MM.1S (cell line): ENCODE results near the gene OR13C2.
"Not testable (repeated sequence)": the region's sequence is repeated elsewhere in the genome, so short reads cannot be mapped to it uniquely, and the experiment has no call there.

Experiments used
- DNase-seq: peaks from one replicate; pipeline ENCODE4 v3.0.0-alpha.2; 2015
- H2AFZ ChIP-seq: fragments of 300-600 bp; sonication (generic); 2 replicates; pipeline ENCODE4 v1.6.0; 2016; ENCODE audit warnings: antibody characterized with exemption, low read length
- H3F3A ChIP-seq: fragments of 300-600 bp; sonication (generic); 2 replicates; pipeline ENCODE4 v1.6.1; 2016; ENCODE audit warnings: mild to moderate bottlenecking, antibody characterized with exemption, low read length, moderate library complexity, mixed read lengths; ENCODE audit not compliant: insufficient read depth
- H3K27ac ChIP-seq: fragments of 300-600 bp; sonication (generic); 2 replicates; pipeline ENCODE4 v1.5.1; 2016; ENCODE audit warnings: mild to moderate bottlenecking, low read length
- H3K27me3 ChIP-seq: fragments of 300-600 bp; sonication (generic); replicated peaks from 2 replicates; pipeline ENCODE4 v1.6.0; 2016; ENCODE audit warnings: low read length; ENCODE audit not compliant: insufficient read depth
- H3K36me3 ChIP-seq: fragments of 300-600 bp; sonication (generic); replicated peaks from 2 replicates; pipeline ENCODE4 v1.6.1; 2016; ENCODE audit warnings: mild to moderate bottlenecking, low read length, mixed read lengths; ENCODE audit not compliant: insufficient read depth
- H3K4me1 ChIP-seq: fragments of 300-600 bp; sonication (generic); 2 replicates; pipeline ENCODE4 v1.6.1; 2016; ENCODE audit warnings: low read length, mixed read lengths
- H3K4me2 ChIP-seq: fragments of 300-600 bp; sonication (generic); 2 replicates; pipeline ENCODE4 v1.6.0; 2016; ENCODE audit warnings: low read depth, low read length
- H3K4me3 ChIP-seq: fragments of 300-600 bp; sonication (generic); 2 replicates; pipeline ENCODE4 v1.5.1; 2016; ENCODE audit warnings: low read length, mixed read lengths
- H3K79me2 ChIP-seq: fragments of 300-600 bp; sonication (generic); 2 replicates; pipeline ENCODE4 v1.6.1; 2016; ENCODE audit warnings: mixed run types, low read length, mixed read lengths
- H3K9ac ChIP-seq: fragments of 300-600 bp; sonication (generic); 2 replicates; pipeline ENCODE4 v1.6.1; 2016; ENCODE audit warnings: low read length, mixed read lengths
- H3K9me2 ChIP-seq: fragments of 300-600 bp; sonication (generic); replicated peaks from 2 replicates; pipeline ENCODE4 v1.6.1; 2016; ENCODE audit warnings: mild to moderate bottlenecking, low read length, mixed read lengths; ENCODE audit not compliant: insufficient read depth
- H3K9me3 ChIP-seq: fragments of 300-600 bp; sonication (generic); replicated peaks from 2 replicates; pipeline ENCODE4 v1.6.1; 2016; ENCODE audit warnings: mild to moderate bottlenecking, low read length, mixed read lengths; ENCODE audit not compliant: insufficient read depth
- H4K20me1 ChIP-seq: fragments of 300-600 bp; sonication (generic); 2 replicates; pipeline ENCODE4 v1.6.1; 2016; ENCODE audit warnings: mild to moderate bottlenecking, low read length, moderate library complexity, mixed read lengths; ENCODE audit not compliant: insufficient read depth
- CTCF ChIP-seq: fragments of 300-600 bp; sonication (generic); IDR thresholded peaks from 2 replicates; pipeline ENCODE4 v1.5.1; 2016; ENCODE audit warnings: antibody characterized with exemption, low read length, mixed read lengths
- EZH2 ChIP-seq: fragments of 300-600 bp; sonication (generic); optimal IDR thresholded peaks from 2 replicates; pipeline ENCODE3; 2017; ENCODE audit warnings: low read depth, mild to moderate bottlenecking, antibody characterized with exemption, low read length, mixed read lengths
- EZH2phosphoT487 ChIP-seq: fragments of 300-600 bp; sonication (generic); IDR thresholded peaks from 2 replicates; pipeline ENCODE4 v1.6.1; 2018; ENCODE audit warnings: antibody characterized with exemption, low read length

The OR13C2 gene

DNA sequence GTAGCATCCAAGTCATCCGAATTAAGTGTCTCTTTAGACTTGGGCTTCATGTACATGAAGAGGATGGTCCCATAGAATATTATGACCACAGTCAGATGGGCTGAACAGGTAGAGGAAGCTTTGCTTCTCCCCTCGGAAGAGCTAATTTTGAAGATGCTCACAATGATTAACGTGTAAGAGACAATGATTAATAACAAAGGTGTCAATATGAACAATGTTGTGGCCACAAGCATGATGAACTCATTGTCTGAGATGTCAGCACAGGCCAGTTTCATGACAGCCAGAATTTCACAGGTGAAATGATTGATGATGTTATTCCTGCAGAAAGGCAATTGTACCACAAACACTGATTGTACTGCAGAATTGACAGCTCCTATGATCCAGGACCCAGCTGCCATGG lies 626 bp downstream of the OR13C2 start:
- Histone ChIP-seq H3K79me2 (no peaks in the 10 kb centered on the region), H3K27ac (no peak overlapping the region), H3K4me3 (no peak overlapping the region), H3K36me3 (no peaks in the 10 kb centered on the region), H3K4me2 (no peak overlapping the region), H4K20me1 (no peaks in the 10 kb centered on the region), H2AFZ (no peak overlapping the region), H3K9me3 (no peaks in the 10 kb centered on the region), H3K27me3 (no peaks in the 10 kb centered on the region), H3K9me2 (no peaks in the 10 kb centered on the region), H3K4me1 (no peaks in the 10 kb centered on the region), H3F3A (no peaks in the 10 kb centered on the region), H3K9ac (no peak overlapping the region)
- no peak for TF ChIP-seq CTCF
- TF ChIP-seq EZH2 = no peak
- no peak for DNase-seq

DNA sequence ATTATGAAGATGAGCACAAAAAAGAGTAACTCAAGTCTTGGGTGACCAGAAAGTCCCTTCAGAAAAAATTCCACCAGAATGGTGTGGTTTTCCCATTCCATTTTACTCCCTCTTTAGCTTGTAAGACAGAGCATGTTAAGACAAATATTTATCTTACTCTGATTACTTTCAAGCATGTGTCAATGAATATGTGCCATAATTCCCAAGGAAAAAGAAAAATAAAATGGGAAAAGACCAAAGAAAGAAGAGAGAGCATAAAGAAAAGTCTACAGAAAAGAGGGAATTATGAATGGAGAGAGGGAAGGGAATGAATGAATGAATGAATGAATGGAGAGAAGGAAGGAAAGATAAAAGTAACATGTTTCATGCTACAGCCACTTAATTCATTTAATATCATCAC lies 6.1 kb downstream of the OR13C2 start, which contains the start of gene OR13C5:
OR13C5 (minus strand) TSS at position 101 of the 400 bp plus-strand sequence; CDS start at position 101, 0 bp downstream.
- not testable (repeated sequence) for H3K27ac ChIP-seq, H3K4me3 ChIP-seq, H2AFZ ChIP-seq, H3K9me2 ChIP-seq, H3K79me2 ChIP-seq, DNase-seq, H3K27me3 ChIP-seq, H3F3A ChIP-seq, H3K9ac ChIP-seq, H3K9me3 ChIP-seq, H3K36me3 ChIP-seq, H3K4me2 ChIP-seq, H3K4me1 ChIP-seq, H4K20me1 ChIP-seq

DNA sequence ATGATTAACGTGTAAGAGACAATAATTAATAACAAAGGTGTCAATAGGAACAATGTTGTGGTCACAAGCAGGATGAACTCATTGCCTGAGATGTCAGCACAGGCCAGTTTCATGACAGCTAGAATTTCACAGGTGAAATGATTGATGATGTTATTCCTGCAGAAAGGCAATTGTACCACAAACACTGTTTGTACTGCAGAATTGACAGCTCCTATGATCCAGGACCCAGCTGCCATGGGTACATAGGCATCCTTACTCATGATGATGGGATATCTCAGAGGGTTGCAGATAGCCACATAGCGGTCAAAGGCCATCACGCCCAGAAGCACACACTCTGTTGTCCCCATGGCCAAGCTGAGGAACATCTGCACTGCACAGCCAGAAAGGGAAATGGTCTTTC lies 6.7 kb downstream of the OR13C2 start:
- not testable (repeated sequence) for H3K4me1 ChIP-seq, H3K27ac ChIP-seq, H3K27me3 ChIP-seq, H4K20me1 ChIP-seq, H3K36me3 ChIP-seq, H3K9me2 ChIP-seq, DNase-seq, H3K4me2 ChIP-seq, H3F3A ChIP-seq, H3K79me2 ChIP-seq, H3K9me3 ChIP-seq, H3K9ac ChIP-seq, H2AFZ ChIP-seq, H3K4me3 ChIP-seq

DNA sequence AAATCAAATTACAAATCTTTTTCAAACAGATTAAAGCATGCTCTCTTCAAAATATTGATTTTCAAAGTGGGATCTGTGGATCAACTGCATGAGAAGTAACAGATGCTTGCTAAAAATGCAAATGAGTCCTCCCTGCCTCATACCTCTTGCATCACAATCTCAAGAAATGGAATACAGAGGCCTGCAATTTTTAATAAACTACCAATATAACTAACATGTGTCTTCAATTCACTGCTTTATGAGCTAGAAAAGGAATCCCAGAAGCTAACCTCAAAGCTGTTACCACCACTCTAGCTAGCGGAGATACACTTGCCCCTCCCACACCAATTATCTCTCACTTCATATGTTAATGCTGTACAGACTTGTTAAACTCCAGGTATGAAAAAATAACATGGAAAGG lies 15.8 kb downstream of the OR13C2 start:
- Histone ChIP-seq H2AFZ (no peak overlapping the region), H3K27me3 (no peaks in the 10 kb centered on the region), H3K27ac (no peak overlapping the region), H3F3A (no peaks in the 10 kb centered on the region), H3K9me3 (no peaks in the 10 kb centered on the region), H3K79me2 (no peaks in the 10 kb centered on the region), H3K4me1 (no peaks in the 10 kb centered on the region), H3K4me2 (no peak overlapping the region), H3K36me3 (no peaks in the 10 kb centered on the region), H4K20me1 (no peaks in the 10 kb centered on the region), H3K9ac (no peak overlapping the region), H3K9me2 (no peaks in the 10 kb centered on the region), H3K4me3 (no peak overlapping the region)
- DNase-seq = no peak
- TF ChIP-seq CTCF = no peak
- no peak for TF ChIP-seq EZH2phosphoT487
- no peak for TF ChIP-seq EZH2
